ENCODE measurements around the gene LHX4.

Gene LHX4

DNA sequence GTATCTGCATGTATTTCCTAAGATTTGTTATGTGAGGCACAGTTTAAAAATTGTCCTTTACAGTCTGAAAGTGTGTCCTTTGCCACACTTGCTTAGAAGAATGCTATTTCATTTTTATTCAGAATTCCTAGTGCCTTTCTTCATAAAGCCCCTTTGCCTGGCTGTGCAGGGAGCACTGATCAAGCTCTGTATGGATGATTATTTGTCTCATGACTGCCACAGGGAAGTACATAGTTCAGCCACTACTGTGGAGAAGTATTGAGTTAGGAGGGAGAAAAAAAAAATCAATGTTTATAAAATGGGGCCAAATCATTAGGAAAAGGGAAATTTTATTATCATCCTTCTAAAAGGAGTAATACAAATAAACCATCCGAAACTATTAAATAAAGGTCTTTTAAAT is 51.4 kb downstream of the LHX4 start:
- TF ChIP-seq ZC3H10 (CRISPR knock-in tag; IDR thresholded peaks at IDR 0.05) (no peak), TCF4 (CRISPR knock-in tag; IDR thresholded peaks at IDR 0.05; ENCODE audit: borderline replicate concordance) (no peak), TOX (CRISPR knock-in tag; IDR thresholded peaks at IDR 0.05; ENCODE audit: borderline replicate concordance) (no peak)
- TF ChIP-seq, protein P1, sequence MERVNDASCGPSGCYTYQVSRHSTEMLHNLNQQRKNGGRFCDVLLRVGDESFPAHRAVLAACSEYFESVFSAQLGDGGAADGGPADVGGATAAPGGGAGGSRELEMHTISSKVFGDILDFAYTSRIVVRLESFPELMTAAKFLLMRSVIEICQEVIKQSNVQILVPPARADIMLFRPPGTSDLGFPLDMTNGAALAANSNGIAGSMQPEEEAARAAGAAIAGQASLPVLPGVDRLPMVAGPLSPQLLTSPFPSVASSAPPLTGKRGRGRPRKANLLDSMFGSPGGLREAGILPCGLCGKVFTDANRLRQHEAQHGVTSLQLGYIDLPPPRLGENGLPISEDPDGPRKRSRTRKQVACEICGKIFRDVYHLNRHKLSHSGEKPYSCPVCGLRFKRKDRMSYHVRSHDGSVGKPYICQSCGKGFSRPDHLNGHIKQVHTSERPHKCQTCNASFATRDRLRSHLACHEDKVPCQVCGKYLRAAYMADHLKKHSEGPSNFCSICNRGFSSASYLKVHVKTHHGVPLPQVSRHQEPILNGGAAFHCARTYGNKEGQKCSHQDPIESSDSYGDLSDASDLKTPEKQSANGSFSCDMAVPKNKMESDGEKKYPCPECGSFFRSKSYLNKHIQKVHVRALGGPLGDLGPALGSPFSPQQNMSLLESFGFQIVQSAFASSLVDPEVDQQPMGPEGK (CRISPR knock-in tag; IDR thresholded peaks at IDR 0.05; ENCODE audit: borderline replicate concordance), result no peak
- ATAC-seq, result no peak

DNA sequence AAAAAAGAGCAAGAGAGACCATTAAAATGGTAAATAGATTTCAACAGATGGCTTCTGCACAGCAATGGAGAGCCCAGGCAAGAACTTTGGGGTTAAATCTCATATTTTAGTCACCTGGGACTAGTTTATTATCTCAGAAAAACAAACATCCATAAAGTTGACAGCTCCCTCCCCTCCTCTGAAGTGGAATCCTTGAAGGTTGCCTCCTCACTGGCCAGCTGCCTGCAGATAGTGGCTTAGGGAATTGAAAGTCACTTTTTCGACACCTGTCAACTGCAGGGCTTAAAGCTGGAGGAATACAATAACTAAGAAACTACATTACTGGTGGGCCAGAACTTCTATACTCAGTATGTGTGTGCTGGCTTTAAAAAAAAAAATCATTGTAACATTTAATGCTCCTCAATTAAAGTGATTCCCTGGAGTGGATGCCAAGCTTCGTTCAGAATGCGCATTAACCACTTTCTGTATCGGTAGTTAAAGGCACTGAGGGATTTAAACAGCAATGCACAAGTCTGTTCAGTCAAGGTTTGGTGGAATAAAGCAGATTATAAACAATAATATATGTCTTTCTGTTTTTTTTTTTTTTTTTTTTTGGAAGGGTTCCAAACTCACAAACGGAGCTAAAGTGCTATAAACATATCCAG is 52.5 kb downstream of the LHX4 start:
- no peak for TF ChIP-seq TOX (CRISPR knock-in tag; IDR thresholded peaks at IDR 0.05; ENCODE audit: borderline replicate concordance)
- no peak for TF ChIP-seq ZNF70 (CRISPR knock-in tag; IDR thresholded peaks at IDR 0.05)
- no peak for TF ChIP-seq ZFP30 (CRISPR knock-in tag; IDR thresholded peaks at IDR 0.05)
- no peak for TF ChIP-seq RARB (CRISPR knock-in tag; IDR thresholded peaks at IDR 0.05)
- no peak for TF ChIP-seq ARNTL (CRISPR knock-in tag; IDR thresholded peaks at IDR 0.05; ENCODE audit: borderline replicate concordance, low read depth)
- TF ChIP-seq PPARA (CRISPR knock-in tag; IDR thresholded peaks at IDR 0.05; ENCODE audit: borderline replicate concordance), result no peak
- TF ChIP-seq, protein P2, sequence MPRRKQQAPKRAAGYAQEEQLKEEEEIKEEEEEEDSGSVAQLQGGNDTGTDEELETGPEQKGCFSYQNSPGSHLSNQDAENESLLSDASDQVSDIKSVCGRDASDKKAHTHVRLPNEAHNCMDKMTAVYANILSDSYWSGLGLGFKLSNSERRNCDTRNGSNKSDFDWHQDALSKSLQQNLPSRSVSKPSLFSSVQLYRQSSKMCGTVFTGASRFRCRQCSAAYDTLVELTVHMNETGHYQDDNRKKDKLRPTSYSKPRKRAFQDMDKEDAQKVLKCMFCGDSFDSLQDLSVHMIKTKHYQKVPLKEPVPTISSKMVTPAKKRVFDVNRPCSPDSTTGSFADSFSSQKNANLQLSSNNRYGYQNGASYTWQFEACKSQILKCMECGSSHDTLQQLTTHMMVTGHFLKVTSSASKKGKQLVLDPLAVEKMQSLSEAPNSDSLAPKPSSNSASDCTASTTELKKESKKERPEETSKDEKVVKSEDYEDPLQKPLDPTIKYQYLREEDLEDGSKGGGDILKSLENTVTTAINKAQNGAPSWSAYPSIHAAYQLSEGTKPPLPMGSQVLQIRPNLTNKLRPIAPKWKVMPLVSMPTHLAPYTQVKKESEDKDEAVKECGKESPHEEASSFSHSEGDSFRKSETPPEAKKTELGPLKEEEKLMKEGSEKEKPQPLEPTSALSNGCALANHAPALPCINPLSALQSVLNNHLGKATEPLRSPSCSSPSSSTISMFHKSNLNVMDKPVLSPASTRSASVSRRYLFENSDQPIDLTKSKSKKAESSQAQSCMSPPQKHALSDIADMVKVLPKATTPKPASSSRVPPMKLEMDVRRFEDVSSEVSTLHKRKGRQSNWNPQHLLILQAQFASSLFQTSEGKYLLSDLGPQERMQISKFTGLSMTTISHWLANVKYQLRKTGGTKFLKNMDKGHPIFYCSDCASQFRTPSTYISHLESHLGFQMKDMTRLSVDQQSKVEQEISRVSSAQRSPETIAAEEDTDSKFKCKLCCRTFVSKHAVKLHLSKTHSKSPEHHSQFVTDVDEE (CRISPR knock-in tag; IDR thresholded peaks at IDR 0.05), result no peak
- no peak for TF ChIP-seq SNAI2 (CRISPR knock-in tag; IDR thresholded peaks at IDR 0.05)
- no peak for TF ChIP-seq ZC3H10 (CRISPR knock-in tag; IDR thresholded peaks at IDR 0.05)
- TF ChIP-seq, protein P3, sequence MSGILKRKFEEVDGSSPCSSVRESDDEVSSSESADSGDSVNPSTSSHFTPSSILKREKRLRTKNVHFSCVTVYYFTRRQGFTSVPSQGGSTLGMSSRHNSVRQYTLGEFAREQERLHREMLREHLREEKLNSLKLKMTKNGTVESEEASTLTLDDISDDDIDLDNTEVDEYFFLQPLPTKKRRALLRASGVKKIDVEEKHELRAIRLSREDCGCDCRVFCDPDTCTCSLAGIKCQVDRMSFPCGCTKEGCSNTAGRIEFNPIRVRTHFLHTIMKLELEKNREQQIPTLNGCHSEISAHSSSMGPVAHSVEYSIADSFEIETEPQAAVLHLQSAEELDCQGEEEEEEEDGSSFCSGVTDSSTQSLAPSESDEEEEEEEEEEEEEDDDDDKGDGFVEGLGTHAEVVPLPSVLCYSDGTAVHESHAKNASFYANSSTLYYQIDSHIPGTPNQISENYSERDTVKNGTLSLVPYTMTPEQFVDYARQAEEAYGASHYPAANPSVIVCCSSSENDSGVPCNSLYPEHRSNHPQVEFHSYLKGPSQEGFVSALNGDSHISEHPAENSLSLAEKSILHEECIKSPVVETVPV (CRISPR knock-in tag; IDR thresholded peaks at IDR 0.05), result no peak
- no peak for TF ChIP-seq ZNF8 (CRISPR knock-in tag; IDR thresholded peaks at IDR 0.05)
- no peak for TF ChIP-seq ESRRG (CRISPR knock-in tag; IDR thresholded peaks at IDR 0.05)
- no peak for TF ChIP-seq CSDC2 (CRISPR knock-in tag; IDR thresholded peaks at IDR 0.05)
- no peak for TF ChIP-seq ISL1 (CRISPR knock-in tag; IDR thresholded peaks at IDR 0.05)
- ATAC-seq, result no peak

DNA sequence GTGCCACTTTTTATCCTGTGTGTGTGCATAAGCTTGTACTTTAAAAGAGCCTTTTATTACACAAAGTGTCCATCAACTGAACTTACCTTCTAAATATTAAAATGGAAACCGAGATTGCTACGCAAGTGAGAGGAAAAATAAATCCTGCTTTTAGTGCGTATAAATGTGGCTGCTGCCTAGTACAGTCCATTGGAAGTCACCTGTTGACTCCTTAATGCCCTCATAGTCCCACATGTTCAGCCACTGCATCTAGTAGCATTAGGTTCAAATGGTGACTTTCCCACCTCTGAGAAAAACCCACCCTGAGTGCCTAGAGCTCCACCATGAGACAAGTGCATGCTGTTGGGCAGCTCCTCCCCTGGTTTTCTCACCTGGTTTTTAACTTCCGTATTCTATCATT is 53.0 kb downstream of the LHX4 start:
- no peak for ATAC-seq
- TF ChIP-seq ZFP3 (CRISPR knock-in tag; IDR thresholded peaks at IDR 0.05) (no peak), ZC3H10 (CRISPR knock-in tag; IDR thresholded peaks at IDR 0.05) (no peak), ZFP30 (CRISPR knock-in tag; IDR thresholded peaks at IDR 0.05) (no peak), ESRRG (CRISPR knock-in tag; IDR thresholded peaks at IDR 0.05) (no peak), GLIS3 (CRISPR knock-in tag; IDR thresholded peaks at IDR 0.05) (no peak), ZNF8 (CRISPR knock-in tag; IDR thresholded peaks at IDR 0.05) (no peak), ARNTL (CRISPR knock-in tag; IDR thresholded peaks at IDR 0.05; ENCODE audit: borderline replicate concordance, low read depth) (no peak), ZNF70 (CRISPR knock-in tag; IDR thresholded peaks at IDR 0.05) (no peak), ISL1 (CRISPR knock-in tag; IDR thresholded peaks at IDR 0.05) (no peak), OSR1 (CRISPR knock-in tag; IDR thresholded peaks at IDR 0.05) (no peak), TCF4 (CRISPR knock-in tag; IDR thresholded peaks at IDR 0.05; ENCODE audit: borderline replicate concordance) (no peak), RARB (CRISPR knock-in tag; IDR thresholded peaks at IDR 0.05) (no peak)
- TF ChIP-seq, protein P1 (CRISPR knock-in tag; IDR thresholded peaks at IDR 0.05; ENCODE audit: borderline replicate concordance), result no peak
- TF ChIP-seq, protein P3 (CRISPR knock-in tag; IDR thresholded peaks at IDR 0.05), result no peak
